ENCODE data around the gene PLA2G2D. TPM values are rescaled to one million over a fixed set of nuclear protein-coding genes. Genes with fewer than 3 reads are reported as not detected.

Gene PLA2G2D
- total RNA-seq, 3 donors from 2014 or later (not counting 1 experiment from before 2014, with no cell fraction given), result not detected

GRCh38 chr1:20143734-20144565 lies 24.6 kb upstream of the PLA2G2D start:
- WGBS (ENCODE audit: insufficient coverage), result 81% methylated on average over 13 of the region's 13 CpGs
- Mint-ChIP-seq H3K4me3 (no peak overlapping the region), H3K9me3 (no peaks in the 10 kb centered on the region), H3K4me1 (no peaks in the 10 kb centered on the region), H3K27ac (no peak overlapping the region), H3K27me3 (ENCODE audit: low read depth in 2 of 2) (peaks cover 0 to under 1% of the 10 kb centered on the region in 2 donors), H3K36me3 (no peaks in the 10 kb centered on the region)
- Histone ChIP-seq H3K27me3 (ENCODE audit: control insufficient read depth, insufficient read depth, low read length) (no peaks in the 10 kb centered on the region), H3K4me3 (ENCODE audit: low read length) (no peak overlapping the region), H3K9me3 (ENCODE audit: control insufficient read depth, insufficient read depth, low read length) (no peaks in the 10 kb centered on the region), H3K4me1 (ENCODE audit: control insufficient read depth, insufficient read depth, low read length) (no peaks in the 10 kb centered on the region), H3K36me3 (ENCODE audit: control insufficient read depth, insufficient read depth, low read length) (no peaks in the 10 kb centered on the region), H3K27ac (ENCODE audit: low read length) (no peak overlapping the region)
- TF ChIP-seq, protein P1, sequence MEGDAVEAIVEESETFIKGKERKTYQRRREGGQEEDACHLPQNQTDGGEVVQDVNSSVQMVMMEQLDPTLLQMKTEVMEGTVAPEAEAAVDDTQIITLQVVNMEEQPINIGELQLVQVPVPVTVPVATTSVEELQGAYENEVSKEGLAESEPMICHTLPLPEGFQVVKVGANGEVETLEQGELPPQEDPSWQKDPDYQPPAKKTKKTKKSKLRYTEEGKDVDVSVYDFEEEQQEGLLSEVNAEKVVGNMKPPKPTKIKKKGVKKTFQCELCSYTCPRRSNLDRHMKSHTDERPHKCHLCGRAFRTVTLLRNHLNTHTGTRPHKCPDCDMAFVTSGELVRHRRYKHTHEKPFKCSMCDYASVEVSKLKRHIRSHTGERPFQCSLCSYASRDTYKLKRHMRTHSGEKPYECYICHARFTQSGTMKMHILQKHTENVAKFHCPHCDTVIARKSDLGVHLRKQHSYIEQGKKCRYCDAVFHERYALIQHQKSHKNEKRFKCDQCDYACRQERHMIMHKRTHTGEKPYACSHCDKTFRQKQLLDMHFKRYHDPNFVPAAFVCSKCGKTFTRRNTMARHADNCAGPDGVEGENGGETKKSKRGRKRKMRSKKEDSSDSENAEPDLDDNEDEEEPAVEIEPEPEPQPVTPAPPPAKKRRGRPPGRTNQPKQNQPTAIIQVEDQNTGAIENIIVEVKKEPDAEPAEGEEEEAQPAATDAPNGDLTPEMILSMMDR (IDR thresholded peaks at IDR 0.05), result no peak
- ATAC-seq, result no peak
- intact Hi-C loops (cut with micrococcal nuclease), result no loop called here
- no peak for DNase-seq

DNA sequence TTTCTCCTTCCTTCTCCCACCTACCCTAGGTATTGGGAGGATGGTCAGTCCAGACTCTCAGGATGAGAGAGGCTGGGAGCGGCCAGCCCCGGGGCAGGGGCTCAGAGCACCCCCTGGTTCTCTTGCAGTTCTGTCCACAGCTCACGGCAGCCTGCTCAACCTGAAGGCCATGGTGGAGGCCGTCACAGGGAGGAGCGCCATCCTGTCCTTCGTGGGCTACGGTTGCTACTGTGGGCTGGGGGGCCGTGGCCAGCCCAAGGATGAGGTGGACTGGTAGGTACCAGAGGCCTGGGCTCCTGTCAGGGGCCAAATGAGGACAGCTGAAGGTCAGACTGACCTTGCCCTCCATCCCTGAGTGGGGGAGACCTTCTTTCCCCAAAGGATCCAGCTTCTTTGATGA lies 24.0 kb upstream of the PLA2G2D start:
- H3K36me3 ChIP-seq (ENCODE audit: control insufficient read depth, insufficient read depth, low read length), result no peaks in the 10 kb centered on the region
- no peaks in the 10 kb centered on the region for H3K9me3 Mint-ChIP-seq
- H3K4me1 ChIP-seq (ENCODE audit: control insufficient read depth, insufficient read depth, low read length), result no peaks in the 10 kb centered on the region
- no peak overlapping the region for H3K27ac Mint-ChIP-seq
- DNase-seq (no peak), ATAC-seq (no peak)
- H3K4me3 ChIP-seq (ENCODE audit: low read length), result no peak overlapping the region
- H3K27me3 ChIP-seq (ENCODE audit: control insufficient read depth, insufficient read depth, low read length), result no peaks in the 10 kb centered on the region
- H3K36me3 Mint-ChIP-seq, result no peaks in the 10 kb centered on the region
- H3K27ac ChIP-seq (ENCODE audit: low read length), result no peak overlapping the region
- no peaks in the 10 kb centered on the region for H3K9me3 ChIP-seq (ENCODE audit: control insufficient read depth, insufficient read depth, low read length)
- WGBS (ENCODE audit: insufficient coverage), result 81% methylated on average over 8 of the region's 8 CpGs
- peaks cover 0 to 2% of the 10 kb centered on the region in 2 donors for H3K27me3 Mint-ChIP-seq (ENCODE audit: low read depth in 2 of 2)
- no peak overlapping the region for H3K4me3 Mint-ChIP-seq
- TF ChIP-seq, protein P1 (IDR thresholded peaks at IDR 0.05), result no peak
- intact Hi-C loops (cut with micrococcal nuclease), result no loop called here
- no peaks in the 10 kb centered on the region for H3K4me1 Mint-ChIP-seq

DNA sequence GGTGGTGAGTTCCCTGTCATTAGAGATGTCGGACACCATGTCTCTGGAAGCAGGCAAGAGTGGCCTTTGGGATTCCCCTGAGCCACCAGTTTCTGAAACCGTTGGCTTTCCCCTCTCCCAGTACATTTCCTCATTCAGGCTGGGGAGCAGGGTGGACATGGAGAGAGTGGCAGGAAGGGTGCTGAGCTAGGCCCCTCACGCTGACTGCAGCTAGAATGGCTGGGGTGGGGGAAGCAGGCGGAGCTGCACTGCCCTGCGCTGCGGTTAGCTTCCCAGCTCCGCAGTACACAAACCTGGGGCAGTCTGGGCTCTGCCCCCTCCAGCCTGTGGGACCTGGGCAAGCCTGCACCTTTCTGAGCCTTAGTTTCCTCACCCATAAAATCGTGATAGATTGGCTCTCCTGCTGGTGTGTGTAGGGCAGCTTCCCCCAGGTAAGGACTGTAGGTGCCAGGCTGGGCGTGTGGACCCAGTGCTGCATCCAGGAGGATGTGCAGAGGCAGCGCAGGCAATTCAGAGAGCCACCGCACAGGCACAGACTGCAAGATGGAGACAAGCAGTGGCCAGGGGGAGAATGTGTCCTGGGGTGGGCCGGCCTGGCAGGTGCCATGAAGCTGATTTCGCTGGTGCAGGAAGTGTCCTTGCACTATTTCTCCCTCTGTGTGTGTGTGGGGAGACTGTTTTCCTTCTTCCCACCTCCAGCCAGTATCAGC lies 22.8 kb upstream of the PLA2G2D start:
- 88% methylated on average over 10 of the region's 13 CpGs for WGBS (ENCODE audit: insufficient coverage)
- H3K4me1 ChIP-seq (ENCODE audit: control insufficient read depth, insufficient read depth, low read length), result no peaks in the 10 kb centered on the region
- ATAC-seq (no peak), DNase-seq (no peak)
- H3K27ac ChIP-seq (ENCODE audit: low read length), result no peak overlapping the region
- Mint-ChIP-seq H3K9me3 (no peaks in the 10 kb centered on the region), H3K4me1 (no peaks in the 10 kb centered on the region), H3K27me3 (ENCODE audit: low read depth in 2 of 2) (peaks cover 0 to 2% of the 10 kb centered on the region in 2 donors), H3K27ac (no peak overlapping the region), H3K36me3 (no peaks in the 10 kb centered on the region), H3K4me3 (no peak overlapping the region)
- no peaks in the 10 kb centered on the region for H3K27me3 ChIP-seq (ENCODE audit: control insufficient read depth, insufficient read depth, low read length)
- H3K9me3 ChIP-seq (ENCODE audit: control insufficient read depth, insufficient read depth, low read length), result no peaks in the 10 kb centered on the region
- no peak overlapping the region for H3K4me3 ChIP-seq (ENCODE audit: low read length)
- TF ChIP-seq, protein P1 (IDR thresholded peaks at IDR 0.05), result no peak
- H3K36me3 ChIP-seq (ENCODE audit: control insufficient read depth, insufficient read depth, low read length), result no peaks in the 10 kb centered on the region
- intact Hi-C loops (cut with micrococcal nuclease), result no loop called here
